GM12878 (cell line): ENCODE measurements around the gene PHF1. TPM values are rescaled to one million over a fixed set of nuclear protein-coding genes. Genes with fewer than 3 reads are reported as not detected.

Experiments used
- ATAC-seq: fragments of 200-7000 bp; cut with Tn5 transposase; 3 replicates; pipeline ENCODE4 v1.9.1; 2020; ENCODE audit warnings: mild to moderate bottlenecking, moderate library complexity
- BruUV-seq: library from RNA; stranded (reverse); fragments of 400-500 nt; replicated peaks from 2 replicates; lab custom pipeline; 2021; lab: Mats Ljungman, UMichigan
- CTCF ChIA-PET: fragments of 300-600 bp; sonication (Branson Sonifier 250); formaldehyde crosslinking; extraction: SDS; loops from one replicate; lab custom pipeline; 2021; ENCODE audit warnings: inconsistent platforms; lab: Yijun Ruan, JAX
- POLR2A ChIA-PET: fragments of 350-600 bp; formaldehyde crosslinking; extraction: SDS; loops from one replicate; lab custom pipeline; 2021; ENCODE audit warnings: inconsistent platforms; lab: Charles Lee
- RAD21 ChIA-PET: fragments of 300-600 bp; sonication (Branson Sonifier 250); formaldehyde crosslinking; loops from one replicate; lab custom pipeline; 2023; ENCODE audit warnings: antibody characterized with exemption; ENCODE audit not compliant: unreplicated experiment; lab: Charles Lee
- SMC1A ChIA-PET: fragments of 300-600 bp; sonication (Branson Sonifier 250); formaldehyde crosslinking; loops from one replicate; lab custom pipeline; 2023; ENCODE audit not compliant: unreplicated experiment, uncharacterized antibody; lab: Charles Lee
- DNase-seq: peaks from one replicate; pipeline ENCODE4 v3.0.0-alpha.2; 2011; ENCODE audit warnings: low read depth, low spot score
- FAIRE-seq: peaks from 3 replicates; lab custom pipeline; 2011; peaks lifted over from hg19 to GRCh38; lab: Jason Lieb, UNC
- H2AFZ ChIP-seq: 2 replicates; pipeline ENCODE4 v1.6.0; 2011; ENCODE audit warnings: low read depth, low read length, control low read depth; ENCODE audit not compliant: control insufficient read depth
- H3K27ac ChIP-seq: 2 replicates; pipeline ENCODE4 v1.5.1; 2011; ENCODE audit warnings: control low read depth; ENCODE audit not compliant: control insufficient read depth, insufficient read depth
- H3K27me3 ChIP-seq, 2 experiments: replicated peaks in 1 of 2; 2 replicates each; pipeline versions ENCODE4 v1.6.0 to v1.6.1; 2011; ENCODE audit warnings: low read length in 1 of 2; ENCODE audit not compliant: control insufficient read depth in 2 of 2, insufficient read depth in 2 of 2
- H3K36me3 ChIP-seq, 2 experiments: 2 replicates each; pipeline ENCODE4 v1.5.1; 2011; ENCODE audit warnings: low read length in 1 of 2; ENCODE audit not compliant: control insufficient read depth in 2 of 2, insufficient read depth in 2 of 2
- H3K4me1 ChIP-seq: 2 replicates; pipeline ENCODE4 v1.6.1; 2011; ENCODE audit warnings: mild to moderate bottlenecking, low read length, moderate library complexity, mixed read lengths; ENCODE audit not compliant: control insufficient read depth, insufficient read depth
- H3K4me2 ChIP-seq: 2 replicates; pipeline ENCODE4 v1.6.0; 2011; ENCODE audit warnings: control low read depth; ENCODE audit not compliant: control insufficient read depth, insufficient read depth
- H3K4me3 ChIP-seq: fragments of 200-600 bp; sonication (generic); 2 replicates; pipeline ENCODE4 v1.5.1; 2016
- H3K79me2 ChIP-seq: 2 replicates; pipeline ENCODE4 v1.6.0; 2011; ENCODE audit warnings: low read length; ENCODE audit not compliant: control insufficient read depth, insufficient read depth
- H3K9ac ChIP-seq: 2 replicates; pipeline ENCODE4 v1.8.0; 2011; ENCODE audit warnings: low read length, control low read depth, mixed read lengths; ENCODE audit not compliant: control insufficient read depth, insufficient read depth
- H3K9me3 ChIP-seq: replicated peaks from 3 replicates; pipeline ENCODE4 v1.5.1; 2011; ENCODE audit warnings: mild to moderate bottlenecking, low read length; ENCODE audit not compliant: control insufficient read depth, insufficient read depth
- H4K20me1 ChIP-seq: 2 replicates; pipeline ENCODE4 v1.6.0; 2011; ENCODE audit not compliant: control insufficient read depth, insufficient read depth
- BMI1 ChIP-seq: fragments of 450-650 bp; IDR thresholded peaks from 2 replicates; pipeline ENCODE4 v1.6.1; 2016; ENCODE audit warnings: mild to moderate bottlenecking, moderate library complexity, borderline replicate concordance
- GABPA ChIP-seq: IDR thresholded peaks from 2 replicates; pipeline ENCODE4 v1.6.1; 2014; ENCODE audit warnings: antibody characterized with exemption, low read depth, mild to moderate bottlenecking, inconsistent platforms
- MTA3 ChIP-seq: IDR thresholded peaks from 2 replicates; pipeline ENCODE4 v1.6.1; 2012; ENCODE audit warnings: low read length, inconsistent platforms, borderline replicate concordance
- MYB ChIP-seq: fragments of 150-350 bp; IDR thresholded peaks from 2 replicates; pipeline ENCODE4 v1.6.1; 2014; ENCODE audit warnings: mild to moderate bottlenecking, low read depth, low read length, borderline replicate concordance
- NFYB ChIP-seq: IDR thresholded peaks from 2 replicates; pipeline ENCODE4 v1.6.1; 2011; ENCODE audit warnings: low read depth, mild to moderate bottlenecking, low read length, improper control_type of control experiment, moderate library complexity; ENCODE audit not compliant: insufficient read depth
- PAX5 ChIP-seq: IDR thresholded peaks from 2 replicates; pipeline ENCODE4 v1.6.1; 2011; ENCODE audit warnings: low read depth, low read length, borderline replicate concordance
- POLR2AphosphoS2 ChIP-seq: IDR thresholded peaks from 2 replicates; pipeline ENCODE4 v1.6.1; 2011; ENCODE audit warnings: low read depth, mild to moderate bottlenecking, low read length, improper control_type of control experiment, moderate library complexity
- POU2F2 ChIP-seq: IDR thresholded peaks from 3 replicates; pipeline ENCODE4 v1.6.1; 2011; ENCODE audit warnings: low read depth, mild to moderate bottlenecking, low read length, borderline replicate concordance
- SIN3A ChIP-seq: IDR thresholded peaks from 2 replicates; pipeline ENCODE4 v1.6.1; 2012; ENCODE audit warnings: low read depth, low read length, improper control_type of control experiment
- SMAD1 ChIP-seq: fragments of 450-650 bp; IDR thresholded peaks from 2 replicates; pipeline ENCODE4 v1.6.1; 2018; ENCODE audit warnings: mild to moderate bottlenecking, low read depth; ENCODE audit not compliant: partially characterized antibody
- SUPT20H ChIP-seq: IDR thresholded peaks from 2 replicates; pipeline ENCODE4 v1.6.1; 2011; ENCODE audit warnings: low read depth, mild to moderate bottlenecking, low read length, moderate library complexity, borderline replicate concordance; ENCODE audit not compliant: control insufficient read depth
- WRNIP1 ChIP-seq: IDR thresholded peaks from 2 replicates; pipeline ENCODE4 v1.6.1; 2011; ENCODE audit warnings: low read depth, low read length, improper control_type of control experiment, borderline replicate concordance
- WGBS: methylation state at CpG from one replicate; pipeline ENCODE4 v1.1.6; 2016; ENCODE audit warnings: low lambda C conversion rate; ENCODE audit not compliant: insufficient replicate concordance, insufficient coverage; ENCODE audit errors: missing lambda C conversion rate; 5-methylcytosine and 5-hydroxymethylcytosine counted together
- in situ Hi-C: fragments of 300-500 bp; cut with MboI; formaldehyde crosslinking; loops from 9 replicates; pipeline ENCODE4 v1.14.3; 2018; ENCODE audit warnings: mixed read lengths
- intact Hi-C: fragments of 100-400 bp; cut with micrococcal nuclease; formaldehyde crosslinking; loops from one replicate; pipeline ENCODE4 v1.14.2; 2022; ENCODE audit not compliant: unreplicated experiment
- polyA plus RNA-seq, 11 experiments: library from polyadenylated mRNA; depleted of rRNA in 4 of 11; unstranded in 6 of 11; stranded (reverse) in 5 of 11; fragments of >200 nt; fragmentation: Nextera tagmentation in 4 of 11; fragmentation: Illumina TruSeq in 1 of 11; extraction: Ambion mirVana in 4 of 11; extraction: Trizol in 1 of 11; gene quantifications; 1 replicate in 1 of 11; 2 replicates in 10 of 11; pipeline versions ENCODE4 v1.2.1 to v1.2.3, GENCODE V29; 2011 to 2016; ENCODE audit warnings: inconsistent platforms in 2 of 11, missing spikeins in 2 of 11, low read depth in 1 of 11
- total RNA-seq, 4 experiments: library from RNA; depleted of rRNA in 3 of 4; stranded (reverse); fragments of >200 nt in 3 of 4; fragmentation: Illumina TruSeq in 1 of 4; extraction: Trizol in 1 of 4; gene quantifications; 2 replicates each; pipeline versions ENCODE4 v1.2.1 to v1.2.3, GENCODE V29; 2013 to 2021
- TF ChIP-seq, protein P1 (sequence below): fragments of 450-650 bp; formaldehyde crosslinking; IDR thresholded peaks from 2 replicates; pipeline ENCODE4 v1.5.0; 2022; ENCODE audit warnings: mild to moderate bottlenecking, missing genetic modification characterization
- TF ChIP-seq, protein P2 (sequence below): IDR thresholded peaks from 2 replicates; pipeline ENCODE4 v1.6.1; 2011; ENCODE audit warnings: low read depth, mild to moderate bottlenecking, low read length, moderate library complexity, borderline replicate concordance; ENCODE audit errors: extremely low read depth

Gene PHF1
- total and polyA plus RNA-seq, 10 of the 15 experiments (the other 5 are each of a cell fraction or from before 2014, with no cell fraction given) = 1.3 to 17.8 (median 6.2) TPM

DNA sequence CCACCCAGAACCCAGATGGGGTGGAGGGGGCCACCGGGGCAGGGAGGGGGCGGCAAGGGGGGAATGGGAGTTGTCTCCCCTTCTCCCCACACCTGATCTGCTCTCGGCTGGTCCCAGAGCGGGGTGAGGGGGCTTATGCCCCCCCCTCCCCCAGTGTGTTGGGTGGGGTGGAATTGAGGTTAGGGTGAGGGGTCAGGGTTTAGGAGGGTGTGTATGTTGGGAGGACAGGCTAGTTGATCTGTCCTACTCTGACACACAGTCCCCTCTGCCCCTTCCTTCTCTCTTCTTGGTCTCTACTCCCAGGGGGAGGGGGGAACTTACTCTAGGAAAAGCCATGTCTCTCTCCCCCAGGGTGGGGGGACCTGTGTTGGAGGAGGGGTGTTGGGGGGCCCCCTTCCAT lies 41.7 kb downstream of the PHF1 start:
- Histone ChIP-seq H3K36me3 (no peaks in the 10 kb centered on the region; a peak in 1 of 4 replicates), H3K9ac (no peak overlapping the region), H3K27ac (no peak overlapping the region), H3K79me2 (peaks cover 17% of the 10 kb centered on the region), H3K27me3 (no peaks in the 10 kb centered on the region), H3K9me3 (no peaks in the 10 kb centered on the region), H4K20me1 (no peaks in the 10 kb centered on the region), H3K4me1 (peaks cover 3% of the 10 kb centered on the region; the same call in 1 of the 2 replicates), H3K4me2 (no peak overlapping the region), H2AFZ (no peak overlapping the region), H3K4me3 (no peak overlapping the region)
- in situ Hi-C loops (no loop called here), intact Hi-C loops (no loop called here)
- FAIRE-seq = no peak
- 100% methylated on average over 4 of the region's 4 CpGs for WGBS
- SMC1A ChIA-PET = no interaction called here
- no TSS peak for BruUV-seq
- ATAC-seq = no peak
- POLR2A ChIA-PET = interaction anchor here (0.6 kb wide), 1 partner anchor 11 kb away, joined by 6 read pairs; no protein-coding TSS in a partner anchor
- TF ChIP-seq SUPT20H = no peak
- TF ChIP-seq, protein P1, sequence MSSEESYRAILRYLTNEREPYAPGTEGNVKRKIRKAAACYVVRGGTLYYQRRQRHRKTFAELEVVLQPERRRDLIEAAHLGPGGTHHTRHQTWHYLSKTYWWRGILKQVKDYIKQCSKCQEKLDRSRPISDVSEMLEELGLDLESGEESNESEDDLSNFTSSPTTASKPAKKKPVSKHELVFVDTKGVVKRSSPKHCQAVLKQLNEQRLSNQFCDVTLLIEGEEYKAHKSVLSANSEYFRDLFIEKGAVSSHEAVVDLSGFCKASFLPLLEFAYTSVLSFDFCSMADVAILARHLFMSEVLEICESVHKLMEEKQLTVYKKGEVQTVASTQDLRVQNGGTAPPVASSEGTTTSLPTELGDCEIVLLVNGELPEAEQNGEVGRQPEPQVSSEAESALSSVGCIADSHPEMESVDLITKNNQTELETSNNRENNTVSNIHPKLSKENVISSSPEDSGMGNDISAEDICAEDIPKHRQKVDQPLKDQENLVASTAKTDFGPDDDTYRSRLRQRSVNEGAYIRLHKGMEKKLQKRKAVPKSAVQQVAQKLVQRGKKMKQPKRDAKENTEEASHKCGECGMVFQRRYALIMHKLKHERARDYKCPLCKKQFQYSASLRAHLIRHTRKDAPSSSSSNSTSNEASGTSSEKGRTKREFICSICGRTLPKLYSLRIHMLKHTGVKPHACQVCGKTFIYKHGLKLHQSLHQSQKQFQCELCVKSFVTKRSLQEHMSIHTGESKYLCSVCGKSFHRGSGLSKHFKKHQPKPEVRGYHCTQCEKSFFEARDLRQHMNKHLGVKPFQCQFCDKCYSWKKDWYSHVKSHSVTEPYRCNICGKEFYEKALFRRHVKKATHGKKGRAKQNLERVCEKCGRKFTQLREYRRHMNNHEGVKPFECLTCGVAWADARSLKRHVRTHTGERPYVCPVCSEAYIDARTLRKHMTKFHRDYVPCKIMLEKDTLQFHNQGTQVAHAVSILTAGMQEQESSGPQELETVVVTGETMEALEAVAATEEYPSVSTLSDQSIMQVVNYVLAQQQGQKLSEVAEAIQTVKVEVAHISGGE = no peak
- no peak for TF ChIP-seq BMI1
- TF ChIP-seq WRNIP1 = no peak
- no peak for TF ChIP-seq PAX5
- no peak for TF ChIP-seq NFYB
- TF ChIP-seq SMAD1 = no peak
- no peak for TF ChIP-seq POU2F2
- TF ChIP-seq MTA3 = no peak
- no peak for TF ChIP-seq POLR2AphosphoS2
- no peak for TF ChIP-seq MYB
- TF ChIP-seq, protein P2, sequence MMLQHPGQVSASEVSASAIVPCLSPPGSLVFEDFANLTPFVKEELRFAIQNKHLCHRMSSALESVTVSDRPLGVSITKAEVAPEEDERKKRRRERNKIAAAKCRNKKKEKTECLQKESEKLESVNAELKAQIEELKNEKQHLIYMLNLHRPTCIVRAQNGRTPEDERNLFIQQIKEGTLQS = no peak
- TF ChIP-seq GABPA = no peak
- TF ChIP-seq SIN3A = no peak
- no peak for DNase-seq
- RAD21 ChIA-PET = no interaction called here
- CTCF ChIA-PET = no interaction called here
